ENCODE measurements around the gene CSRNP3.

DNA sequence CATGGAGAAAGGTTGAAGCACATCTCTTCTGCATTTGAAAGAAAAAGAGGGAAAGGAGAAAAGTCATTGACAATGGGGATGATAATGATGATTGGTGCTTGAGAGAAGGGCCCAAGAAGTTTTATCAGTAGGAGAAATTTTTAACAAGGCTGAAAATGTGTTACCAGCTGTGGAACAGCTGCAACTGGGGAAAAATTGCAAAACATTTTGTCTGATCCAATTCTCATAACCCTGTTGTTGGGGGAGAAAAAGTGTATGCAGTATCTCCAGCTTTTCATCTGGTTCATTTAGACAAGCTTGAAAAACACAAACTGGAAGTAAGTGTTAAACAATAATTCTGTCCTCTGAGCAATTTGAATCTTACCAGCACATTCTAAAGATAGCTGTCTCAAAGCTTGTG lies 92.7 kb downstream of the CSRNP3 start:
- TF ChIP-seq, protein P1, sequence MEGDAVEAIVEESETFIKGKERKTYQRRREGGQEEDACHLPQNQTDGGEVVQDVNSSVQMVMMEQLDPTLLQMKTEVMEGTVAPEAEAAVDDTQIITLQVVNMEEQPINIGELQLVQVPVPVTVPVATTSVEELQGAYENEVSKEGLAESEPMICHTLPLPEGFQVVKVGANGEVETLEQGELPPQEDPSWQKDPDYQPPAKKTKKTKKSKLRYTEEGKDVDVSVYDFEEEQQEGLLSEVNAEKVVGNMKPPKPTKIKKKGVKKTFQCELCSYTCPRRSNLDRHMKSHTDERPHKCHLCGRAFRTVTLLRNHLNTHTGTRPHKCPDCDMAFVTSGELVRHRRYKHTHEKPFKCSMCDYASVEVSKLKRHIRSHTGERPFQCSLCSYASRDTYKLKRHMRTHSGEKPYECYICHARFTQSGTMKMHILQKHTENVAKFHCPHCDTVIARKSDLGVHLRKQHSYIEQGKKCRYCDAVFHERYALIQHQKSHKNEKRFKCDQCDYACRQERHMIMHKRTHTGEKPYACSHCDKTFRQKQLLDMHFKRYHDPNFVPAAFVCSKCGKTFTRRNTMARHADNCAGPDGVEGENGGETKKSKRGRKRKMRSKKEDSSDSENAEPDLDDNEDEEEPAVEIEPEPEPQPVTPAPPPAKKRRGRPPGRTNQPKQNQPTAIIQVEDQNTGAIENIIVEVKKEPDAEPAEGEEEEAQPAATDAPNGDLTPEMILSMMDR (IDR thresholded peaks at IDR 0.05) = no peak
- TF ChIP-seq POLR2A (IDR thresholded peaks at IDR 0.05) = no peak
